Fibroblast of lung (primary cell): ENCODE results near the gene EEPD1. TPM values are rescaled to one million over a fixed set of nuclear protein-coding genes. Genes with fewer than 3 reads are reported as not detected.

Source experiments
- DNase-seq, 2 donors: peaks; one replicate each; pipeline versions ENCODE4 v3.0.0 to v3.0.0-alpha.2; 2010; ENCODE audit warnings: low read depth in 2 of 2
- H2AFZ ChIP-seq: 2 replicates; pipeline ENCODE4 v1.5.1; 2012; ENCODE audit warnings: low read length, control low read depth, inconsistent platforms
- H3K27ac ChIP-seq: 2 replicates; pipeline ENCODE4 v1.5.1; 2011; ENCODE audit warnings: low read length, control low read depth; ENCODE audit not compliant: insufficient read depth
- H3K27me3 ChIP-seq: 2 replicates; pipeline ENCODE4 v1.5.1; 2011; ENCODE audit warnings: mild to moderate bottlenecking, low read length; ENCODE audit not compliant: control insufficient read depth, insufficient read depth
- H3K36me3 ChIP-seq: 2 replicates; pipeline ENCODE4 v1.5.1; 2011; ENCODE audit warnings: low read length; ENCODE audit not compliant: control insufficient read depth, insufficient read depth
- H3K4me1 ChIP-seq: 2 replicates; pipeline ENCODE4 v1.5.1; 2011; ENCODE audit warnings: low read length; ENCODE audit not compliant: control insufficient read depth, insufficient read depth; ENCODE audit errors: extremely low read depth
- H3K4me2 ChIP-seq: 2 replicates; pipeline ENCODE4 v1.5.1; 2011; ENCODE audit warnings: low read length, control low read depth; ENCODE audit not compliant: insufficient read depth; ENCODE audit errors: extremely low read depth
- H3K4me3 ChIP-seq, 4 experiments: fragments of 200-600 bp in 1 of 4; sonication (generic) in 1 of 4; replicated peaks in 1 of 4; 2 replicates each; pipeline ENCODE4 v1.5.1; 2011 to 2016; ENCODE audit warnings: low read length in 4 of 4, low read depth in 3 of 4, mild to moderate bottlenecking in 3 of 4, control low read depth in 2 of 4, inconsistent platforms in 1 of 4, mixed read lengths in 1 of 4; ENCODE audit not compliant: insufficient read depth in 1 of 4; ENCODE audit errors: control extremely low read depth in 1 of 4
- H3K79me2 ChIP-seq: 2 replicates; pipeline ENCODE4 v1.5.1; 2012; ENCODE audit warnings: mild to moderate bottlenecking, low read length, inconsistent platforms; ENCODE audit not compliant: control insufficient read depth, insufficient read depth
- H3K9ac ChIP-seq: 2 replicates; pipeline ENCODE4 v1.5.1; 2011; ENCODE audit warnings: mild to moderate bottlenecking, low read length, control low read depth; ENCODE audit not compliant: insufficient read depth
- H3K9me3 ChIP-seq: 2 replicates; pipeline ENCODE4 v1.5.1; 2012; ENCODE audit warnings: low read depth, low read length; ENCODE audit not compliant: control insufficient read depth, insufficient read depth
- H4K20me1 ChIP-seq: 2 replicates; pipeline ENCODE4 v1.5.1; 2011; ENCODE audit warnings: low read length; ENCODE audit not compliant: control insufficient read depth, insufficient read depth; ENCODE audit errors: extremely low read depth
- EZH2 ChIP-seq: IDR thresholded peaks from 2 replicates; pipeline ENCODE4 v1.5.1; 2012; ENCODE audit warnings: low read length, control low read depth, mild to moderate bottlenecking; ENCODE audit errors: missing control alignments
- polyA plus RNA-seq, 2 donors: library from polyadenylated mRNA; depleted of rRNA in 1 of 2; stranded (reverse) in 1 of 2; unstranded in 1 of 2; fragments of >200 nt; gene quantifications; 2 replicates each; pipeline ENCODE4 v1.2.1, GENCODE V29; 2011 to 2012; ENCODE audit warnings: missing spikeins in 1 of 2
- total RNA-seq: library from RNA; depleted of rRNA; stranded (reverse); fragments of >200 nt; gene quantifications from 2 replicates; pipeline ENCODE4 v1.2.1, GENCODE V29; 2014
- TF ChIP-seq, protein P1 (sequence below), 2 donors: IDR thresholded peaks in 1 of 2; conservative IDR thresholded peaks in 1 of 2; 1 replicate in 1 of 2; 2 replicates in 1 of 2; pipeline ENCODE4 v1.5.1; 2011 to 2012; ENCODE audit warnings: low read length in 2 of 2, control low read depth in 1 of 2, inconsistent platforms in 1 of 2, low read depth in 1 of 2, mild to moderate bottlenecking in 1 of 2

EEPD1 gene
- total and polyA plus RNA-seq, 2 donors (not counting 1 experiment from before 2014, with no cell fraction given): 8.4 to 15.9 TPM

DNA sequence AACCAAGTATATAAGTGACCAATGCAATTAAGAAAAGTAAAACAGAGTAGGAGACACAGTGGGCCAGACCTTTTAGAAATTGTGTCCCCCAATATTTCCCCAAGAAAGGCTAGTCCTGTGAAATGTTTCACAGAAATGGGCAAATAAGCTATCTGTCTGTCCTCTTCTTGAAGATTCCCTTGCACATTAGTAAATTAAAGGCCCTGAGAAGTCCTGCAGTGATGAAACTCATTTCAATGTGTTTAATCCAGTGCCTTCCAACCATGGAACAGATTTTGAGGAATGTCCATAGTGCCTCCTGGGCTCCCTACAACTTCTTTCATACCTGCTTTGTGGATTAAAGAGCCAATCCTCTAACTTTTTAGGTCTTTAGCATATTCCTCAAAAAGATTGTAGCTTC lies 11.2 kb upstream of the EEPD1 start:
- Histone ChIP-seq H3K4me3 (no peak overlapping the region), H3K27ac (no peak overlapping the region), H3K9me3 (no peaks in the 10 kb centered on the region), H3K79me2 (no peaks in the 10 kb centered on the region), H3K27me3 (peaks cover 7% of the 10 kb centered on the region), H4K20me1 (no peaks in the 10 kb centered on the region), H3K9ac (no peak overlapping the region), H3K4me2 (no peak overlapping the region), H2AFZ (no peak overlapping the region), H3K36me3 (no peaks in the 10 kb centered on the region), H3K4me1 (no peaks in the 10 kb centered on the region)
- TF ChIP-seq, protein P1, sequence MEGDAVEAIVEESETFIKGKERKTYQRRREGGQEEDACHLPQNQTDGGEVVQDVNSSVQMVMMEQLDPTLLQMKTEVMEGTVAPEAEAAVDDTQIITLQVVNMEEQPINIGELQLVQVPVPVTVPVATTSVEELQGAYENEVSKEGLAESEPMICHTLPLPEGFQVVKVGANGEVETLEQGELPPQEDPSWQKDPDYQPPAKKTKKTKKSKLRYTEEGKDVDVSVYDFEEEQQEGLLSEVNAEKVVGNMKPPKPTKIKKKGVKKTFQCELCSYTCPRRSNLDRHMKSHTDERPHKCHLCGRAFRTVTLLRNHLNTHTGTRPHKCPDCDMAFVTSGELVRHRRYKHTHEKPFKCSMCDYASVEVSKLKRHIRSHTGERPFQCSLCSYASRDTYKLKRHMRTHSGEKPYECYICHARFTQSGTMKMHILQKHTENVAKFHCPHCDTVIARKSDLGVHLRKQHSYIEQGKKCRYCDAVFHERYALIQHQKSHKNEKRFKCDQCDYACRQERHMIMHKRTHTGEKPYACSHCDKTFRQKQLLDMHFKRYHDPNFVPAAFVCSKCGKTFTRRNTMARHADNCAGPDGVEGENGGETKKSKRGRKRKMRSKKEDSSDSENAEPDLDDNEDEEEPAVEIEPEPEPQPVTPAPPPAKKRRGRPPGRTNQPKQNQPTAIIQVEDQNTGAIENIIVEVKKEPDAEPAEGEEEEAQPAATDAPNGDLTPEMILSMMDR (conservative IDR thresholded peaks at IDR 0.05 in 1 of 2, IDR thresholded peaks at IDR 0.05 in 1 of 2; ENCODE audit: low read depth in 1 of 2, low read length in 2 of 2): no peak
- no peak for TF ChIP-seq EZH2
- no peak for DNase-seq

DNA sequence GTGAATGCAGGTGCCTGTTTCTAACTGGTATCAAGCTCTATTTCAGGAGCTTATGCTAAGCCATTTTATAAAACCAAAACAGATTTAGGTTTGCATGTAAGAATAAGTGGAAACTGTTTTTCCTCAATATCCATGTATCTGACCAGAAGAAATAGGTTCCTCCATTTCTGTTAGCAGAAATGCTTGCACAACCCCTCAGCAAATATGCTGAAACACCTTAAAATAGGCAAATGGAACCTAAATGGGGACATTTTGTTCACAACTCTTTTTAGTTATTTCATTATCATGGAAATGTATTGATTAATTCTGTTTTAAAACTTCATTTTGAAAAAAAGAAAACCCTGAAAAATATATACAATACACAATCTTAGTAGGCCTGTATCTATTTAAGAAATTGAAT lies 8.9 kb upstream of the EEPD1 start:
- Histone ChIP-seq H3K27me3 (peaks cover 7% of the 10 kb centered on the region), H3K27ac (no peak overlapping the region), H3K9ac (no peak overlapping the region), H3K4me2 (no peak overlapping the region), H4K20me1 (no peaks in the 10 kb centered on the region), H3K4me3 (no peak overlapping the region), H3K9me3 (no peaks in the 10 kb centered on the region), H2AFZ (no peak overlapping the region), H3K4me1 (no peaks in the 10 kb centered on the region), H3K79me2 (no peaks in the 10 kb centered on the region), H3K36me3 (no peaks in the 10 kb centered on the region)
- DNase-seq: no peak
- TF ChIP-seq, protein P1 (conservative IDR thresholded peaks at IDR 0.05 in 1 of 2, IDR thresholded peaks at IDR 0.05 in 1 of 2; ENCODE audit: low read depth in 1 of 2, low read length in 2 of 2): no peak
- no peak for TF ChIP-seq EZH2

DNA sequence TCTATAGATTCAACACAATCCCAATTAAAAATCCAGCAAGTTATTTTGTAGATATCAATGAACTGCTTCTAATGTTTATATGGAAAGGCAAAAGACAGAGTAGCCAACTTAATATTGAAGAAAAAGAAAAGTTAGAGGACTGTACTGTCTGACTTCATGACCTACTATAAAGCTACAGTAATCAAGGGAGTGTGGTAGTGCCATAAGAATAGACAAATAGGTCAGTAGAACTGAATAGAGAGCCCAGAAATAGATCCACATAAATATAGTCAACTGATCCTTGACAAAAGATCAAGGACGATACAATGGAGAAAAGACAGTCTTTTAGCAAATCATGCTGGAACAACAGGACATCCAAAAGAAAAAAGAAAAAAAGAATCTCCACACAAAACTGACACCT lies 7.4 kb upstream of the EEPD1 start:
- Histone ChIP-seq H2AFZ (no peak overlapping the region), H3K9ac (no peak overlapping the region), H3K9me3 (no peaks in the 10 kb centered on the region), H3K4me2 (no peak overlapping the region), H3K79me2 (no peaks in the 10 kb centered on the region), H3K4me1 (no peaks in the 10 kb centered on the region), H3K36me3 (no peaks in the 10 kb centered on the region), H3K27me3 (peaks cover 2% of the 10 kb centered on the region), H4K20me1 (no peaks in the 10 kb centered on the region), H3K27ac (no peak overlapping the region), H3K4me3 (no peak overlapping the region)
- DNase-seq: no peak
- TF ChIP-seq EZH2: no peak
- TF ChIP-seq, protein P1 (conservative IDR thresholded peaks at IDR 0.05 in 1 of 2, IDR thresholded peaks at IDR 0.05 in 1 of 2; ENCODE audit: low read depth in 1 of 2, low read length in 2 of 2): no peak
